ENCODE data around the gene GTF2H4. TPM values are rescaled to one million over a fixed set of nuclear protein-coding genes. Genes with fewer than 3 reads are reported as not detected.
"Not testable (repeated sequence)": the region's sequence is repeated elsewhere in the genome, so short reads cannot be mapped to it uniquely, and the experiment has no call there.

Gene GTF2H4
- 10 to 100 TPM; 35.9 to 40.9 TPM for total RNA-seq

DNA sequence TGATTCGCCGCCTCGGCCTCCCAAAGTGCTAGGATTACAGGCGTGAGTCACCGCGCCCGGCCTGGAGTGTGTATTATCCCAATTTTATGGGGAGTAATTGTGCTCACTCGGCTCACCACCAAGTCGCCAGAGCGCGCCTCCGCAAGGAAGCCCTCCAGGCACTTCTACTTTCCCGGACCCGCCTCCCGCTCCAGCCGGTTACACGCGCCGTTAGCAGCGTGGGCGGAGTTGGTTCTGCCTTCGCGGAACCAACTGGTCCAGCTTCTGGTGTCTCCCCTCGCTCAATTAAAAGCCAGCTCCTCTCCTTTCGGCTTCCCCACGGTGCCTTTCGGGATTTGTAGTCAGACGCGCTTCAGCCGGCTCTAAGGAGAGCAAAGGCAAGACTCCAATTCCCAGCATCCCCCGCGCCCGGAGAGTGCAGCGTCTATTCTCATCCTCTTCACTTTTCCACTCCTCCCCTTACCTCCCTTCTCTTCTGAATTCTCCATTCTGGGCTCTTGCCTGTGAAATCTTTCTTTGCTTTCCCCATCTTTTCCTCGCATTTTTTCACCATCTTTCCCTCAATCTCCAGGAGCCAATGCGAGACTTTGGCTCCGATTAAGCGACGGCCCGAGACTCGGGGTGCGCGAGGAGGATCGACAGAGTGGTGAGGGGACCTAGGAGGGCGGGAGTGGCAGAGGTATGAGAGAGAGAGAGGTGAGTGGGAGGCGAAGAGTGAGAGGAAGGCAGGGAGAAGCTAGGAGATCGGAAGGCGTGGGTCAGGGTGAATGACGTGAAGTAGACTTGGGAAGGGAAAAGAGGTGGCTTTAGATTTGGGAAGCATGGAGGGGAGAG lies at the start of gene GTF2H4:
Gene GTF2H4 (plus strand): TSS at position 450 of the 834 bp plus-strand sequence.
- Mint-ChIP-seq H3K4me1 (peaks cover 17% of the 10 kb centered on the region), H3K4me3 (peak within 1 kb of the TSS; percentile 95), H3K27ac (peak within 1 kb of the TSS; percentile 86), H3K9me3 (ENCODE audit: low read depth) (no peaks in the 10 kb centered on the region), H3K36me3 (ENCODE audit: low read depth) (peaks cover 18% of the 10 kb centered on the region), H3K27me3 (no peaks in the 10 kb centered on the region)
- peak; percentile 99 for ATAC-seq
- POLR2A ChIA-PET: no interaction called here
- DNase-seq: peak; percentile 96
- intact Hi-C loops (cut with DNase I, micrococcal nuclease): loop anchor here in 1 of 2 experiments (2.0 to 5.0 kb wide), 3 partner anchors 221 to 759 kb away; partner anchors contain the start of genes CSNK2B, LY6G5B, MRPS18B and PPP1R10
- CTCF ChIA-PET: interaction anchor here (0.6 to 1.7 kb wide), 11 partner anchors 78 to 337 kb away, joined by 3 to 7 read pairs (median 4); partner anchors contain the start of gene ABCF1

DNA sequence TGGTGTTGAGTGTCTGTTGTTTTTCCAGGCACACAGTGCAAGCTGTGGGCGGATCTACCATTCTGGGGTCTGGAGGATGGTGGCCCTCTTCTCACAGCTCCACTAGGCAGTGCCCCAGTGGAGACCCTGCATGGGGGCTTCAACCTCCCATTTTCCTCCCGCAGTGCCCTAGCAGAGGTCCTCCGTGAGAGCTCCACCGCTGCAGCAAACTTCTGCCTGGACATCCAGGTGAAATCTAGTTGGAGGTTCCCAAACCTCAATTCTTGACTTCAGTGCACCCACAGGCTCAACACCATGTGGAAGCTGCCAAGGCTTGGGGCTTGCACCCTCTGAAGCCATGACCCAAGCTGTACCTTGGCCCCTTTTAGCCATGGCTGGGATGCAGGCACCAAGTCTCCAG lies 48.3 kb upstream of the GTF2H4 start:
- H3K4me3 Mint-ChIP-seq; ATAC-seq; POLR2A ChIA-PET; H3K27me3 Mint-ChIP-seq; H3K27ac Mint-ChIP-seq; intact Hi-C loops (cut with DNase I, micrococcal nuclease); DNase-seq: not testable (repeated sequence)
- H3K4me1 Mint-ChIP-seq: peaks cover 13% of the 10 kb centered on the region
- peaks cover 11% of the 10 kb centered on the region for H3K9me3 Mint-ChIP-seq (ENCODE audit: low read depth)
- H3K36me3 Mint-ChIP-seq (ENCODE audit: low read depth): peaks cover 13% of the 10 kb centered on the region
- CTCF ChIA-PET: interaction anchor here (2.0 kb wide), 1 partner anchor 17 kb away, joined by 4 read pairs; no protein-coding TSS in a partner anchor

DNA sequence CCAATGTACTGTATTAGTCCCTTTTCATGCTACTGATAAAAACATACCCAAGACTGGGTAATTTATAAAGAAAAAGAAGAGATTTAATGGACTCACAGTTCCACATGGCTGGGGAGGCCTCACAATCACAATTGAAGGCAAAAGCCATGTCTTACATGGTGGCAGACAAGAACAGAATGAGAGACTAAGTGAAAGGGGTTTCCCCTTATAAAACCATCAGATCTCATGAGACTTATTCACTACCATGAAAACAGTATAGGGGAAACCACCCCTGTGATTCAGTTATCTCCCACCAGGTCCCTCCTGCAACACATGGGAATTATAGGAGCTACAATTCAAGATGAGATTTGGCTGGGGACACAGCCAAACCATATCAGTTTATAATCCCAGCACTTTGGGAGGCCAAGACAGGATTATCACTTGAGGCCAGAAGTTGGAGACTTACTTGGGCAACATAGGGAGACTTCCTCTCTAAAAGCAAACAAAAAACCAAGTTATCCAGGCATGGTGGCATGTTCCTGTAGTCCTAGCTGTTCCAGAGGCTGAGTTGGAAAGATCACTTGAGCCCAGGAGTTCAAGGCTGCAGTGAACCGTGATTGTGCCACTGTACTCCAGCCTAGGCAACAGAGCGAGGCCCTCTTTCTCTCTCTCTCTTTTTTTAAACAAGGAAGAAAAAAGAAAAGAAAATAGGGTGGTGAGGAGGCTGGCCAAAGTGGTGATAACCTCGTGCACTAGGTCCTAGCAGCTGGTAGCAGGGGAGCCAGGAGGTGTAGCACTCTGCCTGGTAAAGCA lies 46.6 kb upstream of the GTF2H4 start:
- intact Hi-C loops (cut with DNase I, micrococcal nuclease): no loop called here
- peaks cover 13% of the 10 kb centered on the region for H3K36me3 Mint-ChIP-seq (ENCODE audit: low read depth)
- H3K4me3 Mint-ChIP-seq: no peak overlapping the region
- CTCF ChIA-PET: interaction anchor here (1.0 to 2.0 kb wide), 4 partner anchors 17 to 226 kb away, joined by 3 to 7 read pairs (median 4); no protein-coding TSS in a partner anchor
- ATAC-seq (peak; percentile 68), DNase-seq (no peak)
- H3K27ac Mint-ChIP-seq: no peak overlapping the region
- POLR2A ChIA-PET: no interaction called here
- peaks cover 13% of the 10 kb centered on the region for H3K4me1 Mint-ChIP-seq
- no peaks in the 10 kb centered on the region for H3K27me3 Mint-ChIP-seq
- H3K9me3 Mint-ChIP-seq (ENCODE audit: low read depth): peaks cover 11% of the 10 kb centered on the region

DNA sequence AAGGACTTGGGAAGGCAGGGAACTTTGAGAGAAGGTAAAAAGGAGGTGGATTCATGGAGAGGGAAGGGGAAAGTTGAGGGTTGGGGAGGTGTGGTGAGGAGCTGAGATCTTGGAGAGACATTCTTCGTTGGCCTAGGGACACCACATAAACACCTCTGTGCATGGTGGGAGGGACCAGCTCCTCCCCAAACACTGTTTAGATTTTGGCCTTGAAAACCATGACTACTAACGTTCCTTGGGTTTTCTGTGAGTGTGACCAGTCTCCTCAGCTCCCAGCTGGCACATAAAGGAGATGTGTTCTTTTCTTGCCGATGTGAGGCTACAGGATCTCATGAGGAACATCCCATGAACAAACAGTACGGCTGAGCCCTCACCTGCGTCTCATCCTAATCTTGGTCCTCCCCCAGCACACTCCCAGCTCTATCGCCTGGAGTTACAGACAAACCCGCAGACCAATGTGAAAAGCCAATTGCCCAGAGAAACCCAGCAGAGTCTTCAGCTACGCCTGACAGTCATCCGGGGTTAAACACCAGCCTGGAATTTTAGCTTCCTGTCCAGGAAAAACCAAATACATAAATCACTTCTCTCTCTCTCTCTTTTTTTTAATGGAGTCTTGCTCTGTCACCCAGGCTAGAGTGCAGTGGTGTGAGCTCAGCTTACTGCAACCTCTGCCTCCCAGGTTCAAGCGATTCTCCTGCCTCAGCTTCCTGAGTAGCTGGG lies 45.7 kb upstream of the GTF2H4 start:
- peaks cover 11% of the 10 kb centered on the region for H3K9me3 Mint-ChIP-seq (ENCODE audit: low read depth)
- CTCF ChIA-PET: interaction anchor here (0.6 to 2.0 kb wide), 8 partner anchors 17 to 451 kb away, joined by 3 to 7 read pairs (median 3); no protein-coding TSS in a partner anchor
- peaks cover 13% of the 10 kb centered on the region for H3K36me3 Mint-ChIP-seq (ENCODE audit: low read depth)
- H3K4me3 Mint-ChIP-seq: no peak overlapping the region
- H3K27ac Mint-ChIP-seq: no peak overlapping the region
- intact Hi-C loops (cut with DNase I, micrococcal nuclease): no loop called here
- ATAC-seq (no peak), DNase-seq (no peak)
- peaks cover 13% of the 10 kb centered on the region for H3K4me1 Mint-ChIP-seq
- no peaks in the 10 kb centered on the region for H3K27me3 Mint-ChIP-seq
- POLR2A ChIA-PET: no interaction called here

DNA sequence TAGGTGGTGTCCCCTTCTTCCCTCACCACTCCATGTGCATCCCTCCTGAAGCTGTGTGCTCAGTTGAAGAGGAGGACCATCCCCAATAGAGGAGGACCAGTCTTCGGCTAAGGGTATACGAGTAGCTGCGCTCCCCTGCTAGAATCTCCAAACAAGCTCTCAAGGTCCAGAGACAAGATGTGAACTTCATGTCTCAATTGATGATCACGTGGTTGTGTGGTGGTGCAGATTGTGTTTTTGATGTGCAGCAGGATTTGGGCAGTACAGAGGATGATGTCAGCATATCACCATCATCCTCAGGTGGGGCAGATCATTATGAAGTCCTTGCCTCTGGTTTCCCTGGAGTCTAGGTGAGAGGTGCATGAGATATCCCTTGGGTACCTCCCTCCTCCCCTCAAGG lies 43.7 kb upstream of the GTF2H4 start:
- Mint-ChIP-seq H3K4me1 (peaks cover 13% of the 10 kb centered on the region), H3K27me3 (no peaks in the 10 kb centered on the region), H3K9me3 (ENCODE audit: low read depth) (peaks cover 13% of the 10 kb centered on the region), H3K36me3 (ENCODE audit: low read depth) (peaks cover 8% of the 10 kb centered on the region), H3K27ac (no peak overlapping the region), H3K4me3 (no peak overlapping the region)
- ATAC-seq (no peak), DNase-seq (no peak)
- ChIA-PET CTCF (interaction anchor here (0.6 kb wide), 1 partner anchor 101 kb away, joined by 3 read pairs; no protein-coding TSS in a partner anchor), POLR2A (no interaction called here)
- intact Hi-C loops (cut with DNase I, micrococcal nuclease): no loop called here

DNA sequence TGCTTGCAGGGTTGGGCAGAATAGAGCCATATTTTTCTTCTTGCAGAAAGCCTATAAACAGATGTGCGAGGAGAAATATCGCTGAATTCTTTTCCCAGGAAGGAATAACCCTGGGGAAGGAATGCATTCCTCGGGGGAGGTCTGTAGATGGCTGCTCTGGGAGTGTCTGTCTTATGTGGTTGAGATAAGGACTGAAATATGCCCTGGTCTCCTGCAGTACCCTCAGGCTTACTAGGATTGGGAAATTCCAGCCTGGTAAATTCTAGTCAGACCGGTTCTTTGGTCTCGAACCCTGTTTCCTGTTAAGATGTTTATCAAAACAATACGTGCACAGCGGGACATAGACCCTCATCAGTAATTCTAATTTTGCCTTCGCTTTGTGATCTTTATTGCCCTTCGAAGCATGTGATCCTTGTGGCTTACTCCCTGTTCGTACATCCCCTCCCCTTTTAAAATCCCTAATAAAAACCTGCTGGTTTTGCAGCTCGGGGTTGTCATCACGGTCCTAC lies 38.7 kb upstream of the GTF2H4 start:
- Mint-ChIP-seq H3K9me3 (ENCODE audit: low read depth) (peaks cover 22% of the 10 kb centered on the region), H3K4me1 (peaks cover 15% of the 10 kb centered on the region), H3K36me3 (ENCODE audit: low read depth) (peaks cover 13% of the 10 kb centered on the region)
- POLR2A ChIA-PET; ATAC-seq; CTCF ChIA-PET; H3K27me3 Mint-ChIP-seq; DNase-seq; H3K4me3 Mint-ChIP-seq; H3K27ac Mint-ChIP-seq; intact Hi-C loops (cut with DNase I, micrococcal nuclease): not testable (repeated sequence)

DNA sequence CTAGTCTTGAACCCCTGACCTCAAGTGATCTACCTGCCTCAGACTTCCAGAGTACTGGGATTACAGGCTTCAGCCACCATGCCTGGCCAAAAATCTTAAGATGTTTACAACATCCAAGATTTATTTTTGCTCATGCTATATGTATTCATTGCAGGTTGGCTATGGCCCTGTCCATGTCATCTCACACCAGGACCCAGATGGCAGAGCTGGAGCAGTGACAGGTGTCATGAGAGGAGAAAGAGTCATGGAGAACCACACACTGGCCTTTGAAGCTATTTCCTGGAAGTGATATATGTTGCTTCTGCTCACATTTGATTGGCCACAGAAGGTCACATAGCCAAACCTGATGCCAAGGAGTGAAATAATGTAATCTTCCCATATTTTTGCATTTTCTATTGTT lies 37.5 kb upstream of the GTF2H4 start:
- ATAC-seq (peak; percentile 61), DNase-seq (no peak)
- Mint-ChIP-seq H3K4me1 (peaks cover 18% of the 10 kb centered on the region), H3K4me3 (no peak overlapping the region), H3K27me3 (no peaks in the 10 kb centered on the region), H3K9me3 (ENCODE audit: low read depth) (peaks cover 22% of the 10 kb centered on the region), H3K36me3 (ENCODE audit: low read depth) (peaks cover 13% of the 10 kb centered on the region), H3K27ac (peak overlapping the region; percentile 78)
- ChIA-PET POLR2A (no interaction called here), CTCF (interaction anchor here (0.7 to 1.3 kb wide), 2 partner anchors 36 to 42 kb away, joined by 3 to 4 read pairs; no protein-coding TSS in a partner anchor)
- intact Hi-C loops (cut with DNase I, micrococcal nuclease): no loop called here

DNA sequence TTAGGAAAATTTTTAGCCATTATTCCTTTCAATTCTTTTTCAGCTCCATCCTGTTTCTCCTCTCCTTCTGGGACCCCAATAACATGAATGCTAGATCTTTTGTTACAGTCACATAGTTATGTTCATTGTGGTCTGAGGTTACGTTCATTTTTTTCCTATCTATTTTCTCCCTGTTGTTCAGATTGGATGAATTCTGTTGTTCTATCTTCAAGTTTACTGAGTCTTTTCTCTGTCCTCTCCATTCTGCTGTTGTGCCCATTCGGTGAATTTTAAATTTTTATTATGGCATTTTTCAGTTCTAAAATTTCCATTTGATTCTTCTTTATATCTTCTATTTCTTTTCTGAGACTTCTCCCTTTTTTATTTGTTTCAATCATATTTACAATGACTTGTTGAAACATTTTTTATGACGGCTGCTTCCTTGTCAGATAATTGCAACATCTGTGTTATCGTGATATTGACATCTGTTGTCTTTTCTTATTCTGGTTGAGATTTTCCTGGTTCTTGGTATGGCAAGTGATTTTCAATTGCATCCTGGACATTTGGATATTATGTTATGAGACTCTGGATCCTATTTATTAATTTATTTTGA lies 36.3 kb upstream of the GTF2H4 start:
- Mint-ChIP-seq H3K4me3 (no peak overlapping the region), H3K27me3 (no peaks in the 10 kb centered on the region), H3K9me3 (ENCODE audit: low read depth) (peaks cover 22% of the 10 kb centered on the region), H3K27ac (peak overlapping the region; percentile 78), H3K4me1 (peaks cover 27% of the 10 kb centered on the region), H3K36me3 (ENCODE audit: low read depth) (peaks cover 13% of the 10 kb centered on the region)
- intact Hi-C loops (cut with DNase I, micrococcal nuclease): no loop called here
- POLR2A ChIA-PET: no interaction called here
- CTCF ChIA-PET: interaction anchor here (0.6 to 1.3 kb wide), 2 partner anchors 43 to 241 kb away, joined by 4 read pairs; partner anchors contain the start of gene C6orf15
- ATAC-seq (no peak), DNase-seq (no peak)

DNA sequence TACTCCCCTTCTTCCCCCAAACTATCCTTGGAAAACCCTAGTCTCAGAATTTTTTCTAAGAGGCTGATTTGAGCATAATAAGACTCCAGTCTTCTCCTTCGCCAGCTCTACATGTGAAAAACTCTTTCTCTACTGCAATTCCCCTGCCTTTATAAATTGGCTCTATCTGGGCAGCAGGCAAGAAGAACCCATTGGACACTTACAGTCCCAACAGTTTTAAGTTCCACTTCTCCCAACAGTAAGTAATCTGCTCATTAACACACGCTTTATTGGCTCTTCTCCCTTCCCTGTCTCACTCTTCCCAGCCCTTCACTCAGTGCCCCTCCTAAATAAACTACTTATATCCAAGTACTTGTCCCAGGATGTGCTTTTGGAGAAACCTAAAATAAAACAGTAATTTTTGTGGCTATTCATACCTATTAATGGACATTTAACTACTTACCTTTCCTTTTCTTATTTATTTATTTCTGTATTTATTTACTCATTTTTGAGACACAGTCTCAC lies 34.8 kb upstream of the GTF2H4 start:
- ATAC-seq (no peak), DNase-seq (no peak)
- ChIA-PET POLR2A (interaction anchor here (0.5 kb wide), 1 partner anchor 137 kb away, joined by 3 read pairs; no protein-coding TSS in a partner anchor), CTCF (interaction anchor here (0.6 to 1.3 kb wide), 3 partner anchors 9 to 278 kb away, joined by 3 to 4 read pairs (median 3); no protein-coding TSS in a partner anchor)
- Mint-ChIP-seq H3K4me1 (peaks cover 39% of the 10 kb centered on the region), H3K36me3 (ENCODE audit: low read depth) (peaks cover 13% of the 10 kb centered on the region), H3K9me3 (ENCODE audit: low read depth) (peaks cover 19% of the 10 kb centered on the region), H3K27ac (no peak overlapping the region), H3K27me3 (no peaks in the 10 kb centered on the region), H3K4me3 (no peak overlapping the region)
- intact Hi-C loops (cut with DNase I, micrococcal nuclease): no loop called here

DNA sequence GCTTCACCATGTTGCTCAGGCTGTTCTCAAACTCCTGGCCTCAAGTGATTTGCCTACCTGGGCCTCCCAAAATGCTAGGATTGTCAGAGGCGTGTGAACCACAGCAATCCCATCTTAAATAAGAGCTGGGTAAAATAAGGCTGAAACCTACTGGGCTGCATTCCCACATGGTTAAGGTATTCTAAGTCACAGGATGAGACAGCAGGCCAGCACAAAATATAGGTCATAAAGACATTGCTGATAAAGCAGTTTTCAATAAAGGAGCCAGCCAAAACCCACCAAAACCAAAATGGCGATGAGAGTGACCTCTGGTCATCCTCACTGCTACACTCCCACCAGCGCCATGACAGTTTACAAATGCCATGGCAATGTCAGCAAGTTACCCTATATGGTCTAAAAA lies 34.2 kb upstream of the GTF2H4 start:
- ATAC-seq; H3K27ac Mint-ChIP-seq; POLR2A ChIA-PET; H3K4me3 Mint-ChIP-seq; intact Hi-C loops (cut with DNase I, micrococcal nuclease); H3K27me3 Mint-ChIP-seq; DNase-seq: not testable (repeated sequence)
- peaks cover 19% of the 10 kb centered on the region for H3K9me3 Mint-ChIP-seq (ENCODE audit: low read depth)
- CTCF ChIA-PET: interaction anchor here (0.8 to 1.3 kb wide), 3 partner anchors 9 to 44 kb away, joined by 3 to 4 read pairs (median 3); no protein-coding TSS in a partner anchor
- H3K36me3 Mint-ChIP-seq (ENCODE audit: low read depth): peaks cover 13% of the 10 kb centered on the region
- peaks cover 40% of the 10 kb centered on the region for H3K4me1 Mint-ChIP-seq
